Sigmoid colon (tissue), 7 donors: ENCODE measurements around the gene NOBOX. TPM values are rescaled to one million over a fixed set of nuclear protein-coding genes. Genes with fewer than 3 reads are reported as not detected.
"Not testable (repeated sequence)": the region's sequence is repeated elsewhere in the genome, so short reads cannot be mapped to it uniquely, and the experiment has no call there.

Source experiments
- DNase-seq: peaks from one replicate; pipeline ENCODE4 v3.0.0-alpha.2; 2019
- H3K27ac ChIP-seq, 4 donors: fragments of 200-600 bp; sonication (generic); one replicate each; pipeline ENCODE4 v1.5.1; 2016 to 2019; ENCODE audit warnings: mild to moderate bottlenecking in 1 of 4
- H3K27me3 ChIP-seq, 3 donors: fragments of 200-600 bp; sonication (generic); one replicate each; pipeline ENCODE4 v1.5.1; 2019; ENCODE audit warnings: mild to moderate bottlenecking in 1 of 3
- H3K36me3 ChIP-seq, 4 donors: fragments of 200-600 bp; sonication (generic); one replicate each; pipeline ENCODE4 v1.5.1; 2016 to 2019
- H3K4me1 ChIP-seq, 4 donors: fragments of 200-600 bp; sonication (generic); one replicate each; pipeline ENCODE4 v1.5.1; 2017 to 2019
- H3K4me3 ChIP-seq, 4 donors: fragments of 200-600 bp; sonication (generic); one replicate each; pipeline ENCODE4 v1.5.1; 2017 to 2019; ENCODE audit warnings: mild to moderate bottlenecking in 2 of 4, moderate library complexity in 1 of 4
- H3K9me3 ChIP-seq, 4 donors: fragments of 200-600 bp in 3 of 4; sonication (generic) in 3 of 4; one replicate each; pipeline versions ENCODE4 v1.5.1 to v1.6.1; 2013 to 2019
- EP300 ChIP-seq, 4 donors: sonication (generic); formaldehyde crosslinking; IDR thresholded peaks; one replicate each; pipeline ENCODE4 v1.6.1; 2017; ENCODE audit warnings: antibody characterized with exemption in 4 of 4
- POLR2A ChIP-seq, 2 donors: fragments of 450-650 bp; IDR thresholded peaks; one replicate each; pipeline ENCODE4 v1.6.1; 2016; ENCODE audit warnings: antibody characterized with exemption in 2 of 2, mild to moderate bottlenecking in 2 of 2, moderate library complexity in 2 of 2
- POLR2AphosphoS5 ChIP-seq, 4 donors: sonication (generic); formaldehyde crosslinking; IDR thresholded peaks; one replicate each; pipeline ENCODE4 v1.6.1; 2017; ENCODE audit warnings: antibody characterized with exemption in 4 of 4
- WGBS, 2 donors: extraction: QIAGEN DNeasy Blood & Tissue Kit; methylation state at CpG; one replicate each; pipeline ENCODE4 v1.1.7; 2013; 5-methylcytosine and 5-hydroxymethylcytosine counted together
- intact Hi-C: fragments of 100-400 bp; cut with DNase I; formaldehyde crosslinking; loops from one replicate; pipeline ENCODE4 v1.15.1; 2023
- polyA plus RNA-seq, 3 donors: library from polyadenylated mRNA; stranded (reverse); fragments of 200-250 nt; gene quantifications; one replicate each; pipeline ENCODE4 v1.2.3, GENCODE V29; 2013
- total RNA-seq, 4 donors: library from RNA; depleted of rRNA; stranded (reverse); fragments of >200 nt; gene quantifications; one replicate each; pipeline ENCODE4 v1.1.0, GENCODE V29; 2016
- TF ChIP-seq, protein P1 (sequence below), 4 experiments: fragments of 450-650 bp in 3 of 4; fragments of 200-600 bp in 1 of 4; IDR thresholded peaks; one replicate each; pipeline ENCODE4 v1.5.1; 2016 to 2019; ENCODE audit warnings: antibody characterized with exemption in 4 of 4, mild to moderate bottlenecking in 3 of 4, moderate library complexity in 2 of 4
- donor health status: healthy with polysubstance abuse.
- donor health status: Bipolar disorder and iron deficiency.
- donor health status: healthy.

NOBOX gene
- total and polyA plus RNA-seq, 7 donors: not detected

DNA sequence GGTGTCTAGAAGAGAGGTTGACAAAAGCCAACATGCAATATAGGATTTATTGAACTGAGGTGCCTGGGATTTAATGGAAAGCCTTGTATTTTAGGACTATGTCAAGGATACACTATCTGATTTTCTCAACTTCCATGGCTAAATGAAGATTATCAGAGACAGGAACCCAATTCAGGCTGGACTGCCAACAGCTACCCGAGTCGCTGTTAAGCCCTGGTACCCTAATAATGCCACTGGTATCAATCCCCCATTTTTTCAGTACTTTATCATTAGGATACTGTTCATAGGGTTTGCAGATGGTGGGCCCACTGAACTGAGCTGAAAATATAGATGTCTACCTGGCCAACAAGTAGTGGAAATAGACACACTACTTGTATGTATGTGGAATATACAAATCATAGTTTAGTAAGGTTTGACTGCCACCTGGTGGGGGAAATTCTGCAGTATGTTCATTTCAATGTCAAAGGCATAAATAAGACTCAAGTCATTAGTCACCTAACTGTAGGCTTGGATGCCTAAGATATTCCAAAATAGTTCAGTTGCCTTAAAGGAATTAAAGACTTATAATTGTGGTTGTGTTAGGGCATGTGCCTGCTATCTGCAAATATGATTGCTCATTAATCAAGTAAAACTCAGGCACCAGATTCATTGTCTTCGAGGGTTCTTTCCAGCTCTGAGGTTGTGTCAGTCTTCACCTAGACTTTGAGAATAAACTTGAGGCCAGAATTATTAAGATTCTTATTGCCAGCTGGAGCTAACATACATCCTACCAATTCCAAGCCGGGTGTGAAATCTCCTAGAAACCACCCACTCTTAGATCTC lies 34.1 kb upstream of the NOBOX start:
- no peak for TF ChIP-seq POLR2A (IDR thresholded peaks at IDR 0.05)
- TF ChIP-seq, protein P1, sequence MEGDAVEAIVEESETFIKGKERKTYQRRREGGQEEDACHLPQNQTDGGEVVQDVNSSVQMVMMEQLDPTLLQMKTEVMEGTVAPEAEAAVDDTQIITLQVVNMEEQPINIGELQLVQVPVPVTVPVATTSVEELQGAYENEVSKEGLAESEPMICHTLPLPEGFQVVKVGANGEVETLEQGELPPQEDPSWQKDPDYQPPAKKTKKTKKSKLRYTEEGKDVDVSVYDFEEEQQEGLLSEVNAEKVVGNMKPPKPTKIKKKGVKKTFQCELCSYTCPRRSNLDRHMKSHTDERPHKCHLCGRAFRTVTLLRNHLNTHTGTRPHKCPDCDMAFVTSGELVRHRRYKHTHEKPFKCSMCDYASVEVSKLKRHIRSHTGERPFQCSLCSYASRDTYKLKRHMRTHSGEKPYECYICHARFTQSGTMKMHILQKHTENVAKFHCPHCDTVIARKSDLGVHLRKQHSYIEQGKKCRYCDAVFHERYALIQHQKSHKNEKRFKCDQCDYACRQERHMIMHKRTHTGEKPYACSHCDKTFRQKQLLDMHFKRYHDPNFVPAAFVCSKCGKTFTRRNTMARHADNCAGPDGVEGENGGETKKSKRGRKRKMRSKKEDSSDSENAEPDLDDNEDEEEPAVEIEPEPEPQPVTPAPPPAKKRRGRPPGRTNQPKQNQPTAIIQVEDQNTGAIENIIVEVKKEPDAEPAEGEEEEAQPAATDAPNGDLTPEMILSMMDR (IDR thresholded peaks at IDR 0.05): peak in 3 of 4 experiments; percentile 40 to 49 (median 43)
- no peaks in the 10 kb centered on the region for H3K36me3 ChIP-seq
- H3K4me3 ChIP-seq: no peak overlapping the region
- H3K27me3 ChIP-seq: no peaks in the 10 kb centered on the region
- 84 to 90% methylated on average over 4 of the region's 4 CpGs for WGBS, 2 donors
- H3K4me1 ChIP-seq: no peaks in the 10 kb centered on the region
- no peak for DNase-seq
- intact Hi-C loops: no loop called here
- no peak overlapping the region for H3K27ac ChIP-seq
- no peaks in the 10 kb centered on the region for H3K9me3 ChIP-seq

DNA sequence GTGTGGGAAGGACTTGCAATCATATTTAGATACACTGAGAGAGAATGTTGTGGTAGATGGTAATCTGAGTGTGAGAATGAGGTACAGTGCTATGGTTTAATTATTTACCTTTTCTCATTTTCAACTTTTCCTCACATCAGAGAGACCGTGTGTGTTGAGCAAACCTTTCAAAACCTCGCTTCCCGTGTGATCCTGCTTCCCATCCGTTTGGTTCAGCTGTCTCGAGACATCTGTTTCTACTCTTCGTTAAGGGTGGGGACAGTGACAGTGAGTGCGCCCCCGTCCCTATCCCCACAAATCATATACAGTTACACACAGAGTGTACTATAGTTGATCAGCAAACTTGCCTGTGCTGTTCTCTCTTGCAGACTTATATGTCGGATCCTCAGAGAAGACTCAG lies 33.0 kb upstream of the NOBOX start:
- TF ChIP-seq EP300 (IDR thresholded peaks at IDR 0.05): no peak
- TF ChIP-seq, protein P1 (IDR thresholded peaks at IDR 0.05): no peak
- no peak for TF ChIP-seq POLR2AphosphoS5 (IDR thresholded peaks at IDR 0.05)
- TF ChIP-seq POLR2A (IDR thresholded peaks at IDR 0.05): no peak

DNA sequence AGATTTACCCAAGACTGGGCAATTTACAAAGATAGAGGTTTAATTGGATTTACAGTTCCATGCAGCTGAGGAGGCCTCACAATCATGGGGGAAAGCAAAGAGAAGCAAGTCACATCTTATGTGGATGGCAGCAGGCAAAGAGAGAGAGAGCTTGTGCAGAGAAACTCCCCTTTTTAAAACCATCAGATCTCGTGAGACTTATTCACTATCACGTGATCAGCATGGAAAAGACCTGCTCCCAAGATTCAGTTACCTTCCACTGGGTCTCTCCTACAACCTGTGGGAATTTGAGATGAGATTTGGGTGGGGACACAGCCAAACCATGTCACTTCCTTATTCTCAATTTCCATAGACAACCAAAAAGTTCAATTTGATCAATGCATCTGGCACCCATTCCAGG lies 24.9 kb upstream of the NOBOX start:
- peaks cover 0 to 14% (median 0%) of the 10 kb centered on the region in 4 donors for H3K9me3 ChIP-seq
- no peak overlapping the region for H3K4me3 ChIP-seq
- no peaks in the 10 kb centered on the region for H3K36me3 ChIP-seq
- no peaks in the 10 kb centered on the region for H3K4me1 ChIP-seq
- H3K27me3 ChIP-seq: no peaks in the 10 kb centered on the region
- no peak for DNase-seq
- TF ChIP-seq EP300 (IDR thresholded peaks at IDR 0.05) (no peak), POLR2AphosphoS5 (IDR thresholded peaks at IDR 0.05) (no peak), POLR2A (IDR thresholded peaks at IDR 0.05) (no peak)
- TF ChIP-seq, protein P1 (IDR thresholded peaks at IDR 0.05): no peak
- H3K27ac ChIP-seq: no peak overlapping the region
- WGBS, 2 donors: 88 to 91% methylated on average over 2 of the region's 2 CpGs
- intact Hi-C loops: no loop called here

More for the DNA sequence above, 33.0 kb upstream of the NOBOX start:
- DNase-seq: no peak
- intact Hi-C loops: no loop called here
- Histone ChIP-seq H3K36me3 (no peaks in the 10 kb centered on the region), H3K27me3 (no peaks in the 10 kb centered on the region), H3K9me3 (no peaks in the 10 kb centered on the region), H3K27ac (no peak overlapping the region), H3K4me3 (no peak overlapping the region), H3K4me1 (no peaks in the 10 kb centered on the region)
- 26 to 74% methylated on average over 9 of the region's 9 CpGs for WGBS, 2 donors

DNA sequence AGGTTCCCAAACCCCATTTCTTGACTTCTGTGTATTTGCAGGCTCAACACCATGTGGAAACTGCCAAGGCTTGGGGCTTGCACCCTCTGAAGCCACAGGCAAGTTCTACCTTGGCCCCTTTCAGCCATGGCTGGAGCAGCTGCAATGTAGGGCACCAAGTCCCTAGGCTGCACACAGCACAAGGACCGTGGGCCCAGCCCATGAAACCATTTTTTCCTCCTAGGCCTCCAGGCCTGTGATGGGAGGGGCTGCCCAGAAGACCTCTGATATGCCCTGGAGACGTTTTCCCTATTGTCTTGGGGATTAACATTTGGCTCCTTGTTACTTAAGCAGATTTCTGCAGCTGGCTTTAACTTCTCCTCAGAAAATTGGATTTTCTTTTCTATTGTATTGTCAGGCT lies 24.0 kb upstream of the NOBOX start:
- H3K4me3 ChIP-seq, H3K27ac ChIP-seq, DNase-seq, H3K27me3 ChIP-seq, intact Hi-C loops, H3K36me3 ChIP-seq, H3K4me1 ChIP-seq: not testable (repeated sequence)
- H3K9me3 ChIP-seq: peaks cover 0 to 14% (median 0%) of the 10 kb centered on the region in 4 donors
- WGBS, 2 donors: 54 to 64% methylated on average over 2 of the region's 2 CpGs

DNA sequence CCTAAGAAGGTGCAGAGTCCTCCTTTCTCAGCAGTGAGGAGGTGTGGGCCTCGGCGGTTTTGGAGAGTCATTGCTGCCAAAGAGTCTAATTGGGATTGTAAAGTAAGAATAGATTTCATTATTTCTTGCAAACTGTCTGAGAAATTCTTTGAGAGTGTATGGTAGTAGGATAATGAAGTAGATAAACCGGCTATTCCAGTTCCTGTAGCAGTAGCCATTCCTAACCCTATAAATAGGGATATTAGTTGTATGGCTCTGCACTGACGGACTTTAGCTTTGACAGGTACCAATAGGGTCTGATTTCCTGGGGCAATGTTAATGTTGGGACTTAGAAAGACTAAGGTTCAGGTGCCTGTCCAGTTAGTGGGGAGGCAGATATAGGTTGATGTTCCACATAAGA lies 15.4 kb upstream of the NOBOX start:
- H3K36me3 ChIP-seq, DNase-seq, H3K9me3 ChIP-seq, H3K4me3 ChIP-seq, H3K4me1 ChIP-seq, intact Hi-C loops, H3K27ac ChIP-seq, H3K27me3 ChIP-seq: not testable (repeated sequence)
- WGBS, 2 donors: 18 to 66% methylated on average over 4 of the region's 4 CpGs

DNA sequence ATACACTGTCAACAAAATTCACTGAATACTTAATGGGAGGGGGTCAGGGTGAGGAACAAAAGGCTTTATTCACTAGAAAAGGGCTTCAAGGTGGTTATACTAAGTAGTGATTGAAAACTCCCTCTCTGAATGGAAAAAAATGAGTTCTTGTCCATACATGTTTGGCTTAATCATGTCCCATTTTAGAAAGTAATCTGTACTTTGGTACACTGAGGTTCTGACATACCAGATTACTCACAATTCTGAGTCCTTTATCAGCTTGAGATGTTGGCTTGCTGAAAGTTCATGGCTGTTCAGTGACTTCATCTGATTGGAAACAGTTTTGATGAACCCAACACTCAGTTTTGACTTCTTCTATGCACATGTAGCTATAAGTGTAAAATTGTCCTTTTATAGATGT lies 12.8 kb upstream of the NOBOX start:
- intact Hi-C loops: no loop called here
- no peaks in the 10 kb centered on the region for H3K4me1 ChIP-seq
- DNase-seq: no peak
- H3K36me3 ChIP-seq: no peaks in the 10 kb centered on the region
- no peaks in the 10 kb centered on the region for H3K27me3 ChIP-seq
- no peak overlapping the region for H3K27ac ChIP-seq
- TF ChIP-seq EP300 (IDR thresholded peaks at IDR 0.05) (no peak), POLR2AphosphoS5 (IDR thresholded peaks at IDR 0.05) (no peak), POLR2A (IDR thresholded peaks at IDR 0.05) (no peak)
- TF ChIP-seq, protein P1 (IDR thresholded peaks at IDR 0.05): no peak
- no peak overlapping the region for H3K4me3 ChIP-seq
- H3K9me3 ChIP-seq: peaks cover 0 to 4% (median 0%) of the 10 kb centered on the region in 4 donors
